NCI-H526 treated with DMSO at 0.1 percent for 48 hours (cell line): ENCODE data around the gene NDUFS1.
"Not testable (repeated sequence)": the region's sequence is repeated elsewhere in the genome, so short reads cannot be mapped to it uniquely, and the experiment has no call there.

Source experiments
- DNase-seq: peaks from one replicate; lab custom pipeline; 2025; lab: John Stamatoyannopoulos, UW

The NDUFS1 gene

GRCh38 chr2:206098471-206098870 is 60.8 kb downstream of the NDUFS1 start:
- no peak for DNase-seq

GRCh38 chr2:206096876-206097275 is 62.4 kb downstream of the NDUFS1 start:
- no peak for DNase-seq

- DNase-seq: no peak
These were observed 63.5 kb downstream of the NDUFS1 start for GRCh38 chr2:206095536-206096332.

- no peak for DNase-seq
These were observed 66.9 kb downstream of the NDUFS1 start for GRCh38 chr2:206092297-206092696.

DNA sequence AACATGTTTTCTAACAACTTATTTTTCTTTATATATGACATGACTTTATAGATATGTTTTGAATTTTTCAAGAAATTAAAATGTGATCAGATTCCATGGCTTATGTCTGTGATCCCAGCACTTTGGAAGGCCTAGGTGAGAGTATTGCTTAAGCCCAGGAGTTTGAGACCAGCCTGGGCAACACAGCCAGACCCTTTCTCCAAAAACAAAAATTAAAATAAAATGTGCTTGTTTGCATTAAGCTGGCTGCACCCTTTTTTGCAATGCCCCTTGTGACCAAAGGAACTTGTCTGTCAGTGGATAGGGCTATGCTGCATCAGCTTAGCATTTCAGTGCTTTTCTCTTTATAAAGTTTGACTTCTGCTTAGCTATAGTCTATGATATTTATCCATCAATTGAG is 71.0 kb downstream of the NDUFS1 start:
- DNase-seq: no peak

DNA sequence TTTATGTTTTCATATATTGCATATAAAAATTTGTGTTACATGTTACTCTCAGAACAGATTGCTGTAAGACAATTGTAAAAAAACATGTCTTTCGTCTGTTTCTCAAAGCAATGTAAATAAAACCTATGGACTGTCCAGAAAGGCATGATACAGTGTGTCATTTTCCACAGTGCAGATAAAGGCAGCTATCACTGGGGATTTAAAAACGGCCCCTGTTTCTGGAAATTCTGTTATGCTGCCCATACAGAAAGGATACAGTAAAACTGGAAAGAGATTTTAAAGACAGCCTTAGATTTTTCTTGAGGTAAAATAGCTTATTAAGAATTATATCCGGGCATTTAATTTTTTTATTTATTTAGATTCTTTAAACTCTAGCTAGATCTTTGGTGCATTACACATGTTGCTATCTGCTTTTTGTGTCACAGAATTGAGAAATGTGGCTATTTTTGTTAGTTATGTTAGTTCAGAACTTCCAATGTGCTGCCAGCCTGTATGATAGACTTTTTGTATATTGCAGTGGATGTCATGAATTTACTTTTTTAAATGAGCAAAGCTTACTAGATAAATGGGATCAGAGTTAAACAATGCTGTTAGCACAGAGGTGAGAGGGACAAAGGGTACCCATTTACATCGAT is 72.4 kb downstream of the NDUFS1 start:
- DNase-seq: peak; percentile 45

DNA sequence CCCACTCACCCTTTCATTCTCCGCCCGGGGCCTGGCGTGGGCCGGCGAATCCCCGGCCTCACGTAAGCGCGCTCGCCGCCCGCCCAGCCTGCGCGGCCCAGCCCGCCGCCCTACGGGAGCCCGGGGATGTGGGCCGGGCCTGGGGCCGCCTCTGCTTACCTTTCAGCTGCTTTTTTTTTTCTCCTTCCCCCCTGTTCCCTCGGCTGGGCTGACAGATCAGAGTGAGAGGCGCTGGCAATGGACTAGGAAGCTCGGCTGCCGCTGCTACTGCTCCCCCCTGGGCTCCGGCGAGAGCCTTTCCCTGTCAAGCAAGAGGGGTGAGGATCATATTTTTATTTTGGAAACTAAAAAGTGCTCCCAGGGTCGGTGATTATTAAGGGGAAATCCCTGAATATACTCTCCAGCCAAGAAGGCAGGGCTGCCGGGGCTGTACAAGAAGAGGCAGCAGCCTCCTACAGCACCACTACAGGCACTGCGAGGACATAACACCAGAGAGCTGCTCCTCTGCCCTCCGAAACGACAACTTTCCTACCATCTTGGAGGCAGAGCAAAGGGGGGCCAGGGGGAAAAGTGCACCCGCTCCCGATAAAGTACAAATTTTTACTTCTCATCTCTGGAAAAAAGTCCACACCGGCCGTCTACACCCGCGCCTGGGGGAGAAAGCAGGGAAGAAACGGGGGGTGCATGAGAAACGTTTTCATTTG is 73.3 kb downstream of the NDUFS1 start, which contains the start of gene INO80D:
TSS of gene INO80D (minus strand) at position 433 of the 704 bp plus-strand sequence. CDS start 23,158 bp downstream, outside the sequence.
- DNase-seq: peak; percentile 83

GRCh38 chr2:206084870-206085741 is 74.1 kb downstream of the NDUFS1 start:
- DNase-seq: no peak

GRCh38 chr2:206084439-206084869 is 74.8 kb downstream of the NDUFS1 start:
- DNase-seq: peak; percentile 55

- peak; percentile 23 for DNase-seq
These were observed 75.4 kb downstream of the NDUFS1 start for GRCh38 chr2:206083602-206084438.

DNA sequence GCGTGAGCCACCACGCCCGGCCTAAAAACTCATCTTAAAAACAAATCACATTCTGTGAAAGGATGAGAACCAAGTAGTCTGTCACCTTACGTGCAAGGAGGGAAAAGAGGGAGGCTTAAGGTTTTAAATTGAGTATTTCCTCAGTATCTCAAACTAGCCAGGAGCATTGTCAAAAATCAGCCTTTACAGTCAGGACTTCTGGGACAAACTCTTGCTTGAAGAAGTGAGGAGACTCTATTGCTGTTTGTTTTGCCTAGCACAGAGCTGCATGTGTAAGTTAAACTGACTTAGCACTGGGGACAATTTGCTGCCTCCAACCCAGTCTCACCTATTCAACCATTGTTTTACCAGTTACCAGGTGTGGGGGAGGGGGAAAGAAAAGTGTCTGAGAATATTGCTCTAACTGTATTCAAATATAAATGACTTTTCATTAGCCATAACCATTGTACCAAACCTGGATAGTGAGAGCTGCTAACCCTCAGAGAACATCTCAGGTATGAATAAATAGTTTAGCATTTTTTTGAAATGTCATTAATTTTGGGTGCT is 76.9 kb downstream of the NDUFS1 start:
- peak; percentile 32 for DNase-seq

- no peak for DNase-seq
These were observed 78.3 kb downstream of the NDUFS1 start for GRCh38 chr2:206080927-206081326.

- DNase-seq: no peak
These were observed 79.4 kb downstream of the NDUFS1 start for GRCh38 chr2:206079699-206080465.

- DNase-seq: not testable (repeated sequence)
These were observed 81.4 kb downstream of the NDUFS1 start for GRCh38 chr2:206077879-206078278.

- DNase-seq: no peak
These were observed 84.1 kb downstream of the NDUFS1 start for GRCh38 chr2:206075113-206075512.

DNA sequence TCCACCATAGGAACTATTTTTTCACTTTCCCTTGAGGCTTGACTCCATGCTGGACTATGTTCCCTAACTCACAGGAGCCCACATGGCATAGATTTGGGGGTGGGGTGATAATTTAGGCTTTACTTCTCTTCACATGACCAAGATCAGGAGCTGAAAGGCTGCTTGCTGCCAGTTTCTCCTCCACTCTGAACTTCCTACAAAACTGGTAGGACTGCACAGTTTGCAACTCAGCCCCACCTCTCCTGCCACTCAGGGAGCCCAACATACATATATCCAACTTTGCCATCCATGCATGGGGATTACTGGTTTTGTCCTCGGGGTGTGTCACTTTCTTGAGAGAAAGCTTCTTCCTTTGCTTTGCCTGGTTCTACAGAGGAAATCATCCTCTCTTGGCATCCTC is 87.4 kb downstream of the NDUFS1 start:
- DNase-seq: no peak

DNA sequence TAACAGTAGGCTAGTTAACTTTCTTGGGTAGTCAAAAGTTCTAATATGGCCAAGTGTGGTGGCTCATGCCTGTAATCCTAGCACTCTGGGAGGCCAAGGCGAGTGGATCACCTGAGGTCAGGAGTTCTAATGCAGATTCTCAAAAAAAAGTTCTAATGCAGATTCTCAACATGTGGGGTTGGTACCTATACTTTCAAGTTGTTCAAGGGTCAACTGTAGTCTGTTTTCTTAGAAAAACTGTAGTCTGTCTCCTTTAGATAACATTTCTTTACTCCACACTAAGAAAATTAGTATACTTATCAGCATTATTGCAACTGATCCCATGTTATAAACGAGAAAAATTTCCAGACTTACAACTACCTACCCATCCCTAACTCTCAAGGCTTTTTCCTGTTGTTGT is 89.8 kb downstream of the NDUFS1 start:
- no peak for DNase-seq

DNA sequence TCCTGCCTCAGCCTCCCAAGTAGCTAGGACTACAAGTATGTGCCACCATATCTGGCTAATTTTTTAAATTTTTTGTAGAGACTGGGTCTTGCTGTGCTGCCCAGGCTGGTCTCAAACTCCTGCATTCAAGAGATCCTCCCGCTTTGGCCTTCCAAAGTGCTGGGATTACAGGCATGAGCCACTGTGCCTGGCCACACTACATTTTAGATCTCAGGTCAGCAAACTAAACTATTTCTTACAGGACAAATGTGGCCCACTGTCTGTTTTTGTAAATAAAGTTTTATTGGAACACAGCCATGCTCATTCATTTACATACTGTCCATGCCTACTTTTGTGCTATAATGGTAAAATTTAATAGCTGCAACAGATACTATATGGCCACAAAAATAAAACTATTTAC is 91.0 kb downstream of the NDUFS1 start:
- no peak for DNase-seq
